Bronchial epithelial cell (primary cell): Measurements from ENCODE around the gene KNDC1. TPM values are rescaled to one million over a fixed set of nuclear protein-coding genes. Genes with fewer than 3 reads are reported as not detected.
"Not testable (repeated sequence)": the region's sequence is repeated elsewhere in the genome, so short reads cannot be mapped to it uniquely, and the experiment has no call there.

ENCODE experiments used
- DNase-seq: peaks from one replicate; pipeline ENCODE4 v3.0.0-alpha.2; 2010; ENCODE audit warnings: low read depth
- FAIRE-seq: peaks from 2 replicates; lab custom pipeline; 2011; peaks lifted over from hg19 to GRCh38; lab: Jason Lieb, UNC
- H3K27me3 ChIP-seq: 2 replicates; pipeline ENCODE4 v1.5.1; 2011; ENCODE audit warnings: low read length; ENCODE audit not compliant: control insufficient read depth, insufficient read depth
- H3K36me3 ChIP-seq: 2 replicates; pipeline ENCODE4 v1.5.1; 2011; ENCODE audit warnings: low read length; ENCODE audit not compliant: control insufficient read depth, insufficient read depth
- H3K4me3 ChIP-seq: 2 replicates; pipeline ENCODE4 v1.5.1; 2011; ENCODE audit warnings: mild to moderate bottlenecking, low read depth, low read length, control low read depth
- CTCF ChIP-seq: IDR thresholded peaks from 2 replicates; pipeline ENCODE4 v1.5.1; 2011; ENCODE audit warnings: mild to moderate bottlenecking, moderate library complexity, low read length, control low read depth, inconsistent platforms; ENCODE audit not compliant: insufficient read depth, severe bottlenecking
- total RNA-seq: library from RNA; depleted of rRNA; stranded (reverse); fragments of >200 nt; gene quantifications from 2 replicates; pipeline ENCODE4 v1.2.1, GENCODE V29; 2014

Gene KNDC1
- total RNA-seq, 1 donor from 2014 or later = under 0.01 TPM

GRCh38 chr10:133230387-133231195 lies 70.6 kb downstream of the KNDC1 start:
- H3K27me3 ChIP-seq = peaks cover 23% of the 10 kb centered on the region
- no peak for FAIRE-seq
- TF ChIP-seq CTCF = no peak
- H3K36me3 ChIP-seq = no peaks in the 10 kb centered on the region
- H3K4me3 ChIP-seq = no peak overlapping the region
- DNase-seq = no peak

GRCh38 chr10:133231244-133231945 lies 71.4 kb downstream of the KNDC1 start:
- no peak for FAIRE-seq
- DNase-seq = no peak
- Histone ChIP-seq H3K4me3 (no peak overlapping the region), H3K36me3 (no peaks in the 10 kb centered on the region), H3K27me3 (peaks cover 27% of the 10 kb centered on the region)
- TF ChIP-seq CTCF = no peak

- no peak for FAIRE-seq
- no peak for TF ChIP-seq CTCF
- Histone ChIP-seq H3K36me3 (no peaks in the 10 kb centered on the region), H3K4me3 (no peak overlapping the region), H3K27me3 (peaks cover 30% of the 10 kb centered on the region)
- DNase-seq = no peak
These were observed 72.0 kb downstream of the KNDC1 start for GRCh38 chr10:133231946-133232574.

GRCh38 chr10:133234796-133235195 lies 74.8 kb downstream of the KNDC1 start:
- H3K4me3 ChIP-seq, FAIRE-seq, DNase-seq, H3K36me3 ChIP-seq: not testable (repeated sequence)
- peaks cover 38% of the 10 kb centered on the region for H3K27me3 ChIP-seq

- H3K27me3 ChIP-seq = peaks cover 39% of the 10 kb centered on the region
- TF ChIP-seq CTCF = no peak
- FAIRE-seq (no peak), DNase-seq (no peak)
- no peaks in the 10 kb centered on the region for H3K36me3 ChIP-seq
- H3K4me3 ChIP-seq = no peak overlapping the region
These were observed 75.3 kb downstream of the KNDC1 start for GRCh38 chr10:133235265-133235855.

GRCh38 chr10:133235932-133236331 lies 75.9 kb downstream of the KNDC1 start:
- no peak for TF ChIP-seq CTCF
- no peak for DNase-seq
- Histone ChIP-seq H3K4me3 (no peak overlapping the region), H3K27me3 (peaks cover 42% of the 10 kb centered on the region), H3K36me3 (no peaks in the 10 kb centered on the region)
- FAIRE-seq = no peak
